GM23338 (cell line): ENCODE results near the gene AFAP1. TPM values are rescaled to one million over a fixed set of nuclear protein-coding genes. Genes with fewer than 3 reads are reported as not detected.

Source experiments
- ATAC-seq: fragments of 200-7000 bp; cut with Tn5 transposase; 3 replicates; pipeline ENCODE4 v1.9.1; 2020
- DNase-seq: peaks from one replicate; pipeline ENCODE4 v3.0.0-alpha.2; 2015; ENCODE audit warnings: low spot score
- H2AFZ ChIP-seq: fragments of 200-600 bp; sonication (generic); 2 replicates; pipeline ENCODE4 v1.8.0; 2016; ENCODE audit warnings: antibody characterized with exemption, mild to moderate bottlenecking, moderate library complexity
- H3F3A ChIP-seq: fragments of 200-600 bp; sonication (generic); replicated peaks from 2 replicates; pipeline ENCODE4 v1.8.0; 2017; ENCODE audit warnings: antibody characterized with exemption, mixed run types, low read depth
- H3K27ac ChIP-seq: fragments of 200-600 bp; sonication (generic); 2 replicates; pipeline ENCODE4 v1.6.1; 2016; ENCODE audit warnings: low read depth
- H3K27me3 ChIP-seq: fragments of 200-600 bp; sonication (generic); 2 replicates; pipeline ENCODE4 v1.8.0; 2016; ENCODE audit warnings: mild to moderate bottlenecking, mixed run types, moderate library complexity; ENCODE audit not compliant: insufficient read depth
- H3K36me3 ChIP-seq: fragments of 200-600 bp; sonication (generic); 2 replicates; pipeline ENCODE4 v1.8.0; 2016; ENCODE audit warnings: mild to moderate bottlenecking; ENCODE audit not compliant: insufficient read depth
- H3K4me1 ChIP-seq: fragments of 200-600 bp; sonication (generic); 2 replicates; pipeline ENCODE4 v1.8.0; 2016; ENCODE audit warnings: mild to moderate bottlenecking, moderate library complexity; ENCODE audit not compliant: insufficient read depth
- H3K4me2 ChIP-seq: fragments of 200-600 bp; sonication (generic); 2 replicates; pipeline ENCODE4 v1.7.1; 2017; ENCODE audit warnings: mixed run types
- H3K4me3 ChIP-seq: fragments of 200-600 bp; sonication (generic); 2 replicates; pipeline ENCODE4 v1.6.1; 2016; ENCODE audit warnings: mixed run types
- H3K79me2 ChIP-seq: fragments of 200-600 bp; sonication (generic); replicated peaks from 2 replicates; pipeline ENCODE4 v1.8.0; 2017; ENCODE audit warnings: mild to moderate bottlenecking; ENCODE audit not compliant: insufficient read depth
- H3K9me2 ChIP-seq: fragments of 200-600 bp; sonication (generic); 2 replicates; pipeline ENCODE4 v1.8.0; 2017; ENCODE audit not compliant: insufficient read depth
- H4K20me1 ChIP-seq: fragments of 200-600 bp; sonication (generic); replicated peaks from 2 replicates; pipeline ENCODE4 v1.8.0; 2017; ENCODE audit warnings: mild to moderate bottlenecking; ENCODE audit not compliant: insufficient read depth
- H3K27ac Mint-ChIP-seq: 2 replicates; pipeline ENCODE4 v1.8.0; 2020; ENCODE audit warnings: inconsistent platforms, mild to moderate bottlenecking, moderate library complexity, mixed read lengths
- H3K27me3 Mint-ChIP-seq: 3 replicates; pipeline ENCODE4 v1.8.0; 2022; ENCODE audit warnings: low read depth, mild to moderate bottlenecking, moderate library complexity, mixed read lengths, inconsistent platforms; ENCODE audit not compliant: insufficient read depth, poor library complexity
- H3K36me3 Mint-ChIP-seq: 3 replicates; pipeline ENCODE4 v1.8.0; 2021; ENCODE audit warnings: low read depth, mild to moderate bottlenecking, inconsistent platforms, moderate library complexity, mixed read lengths
- H3K4me1 Mint-ChIP-seq: 3 replicates; pipeline ENCODE4 v1.8.0; 2020; ENCODE audit warnings: mild to moderate bottlenecking, inconsistent platforms, mixed read lengths
- H3K4me3 Mint-ChIP-seq: 3 replicates; pipeline ENCODE4 v1.8.0; 2021; ENCODE audit warnings: moderate library complexity, mild to moderate bottlenecking, inconsistent platforms, mixed read lengths
- H3K9me3 Mint-ChIP-seq: 3 replicates; pipeline ENCODE4 v1.8.0; 2020; ENCODE audit warnings: moderate library complexity, mild to moderate bottlenecking, inconsistent platforms, mixed read lengths
- CREB1 ChIP-seq: fragments of 250-450 bp; sonication (Bioruptor Pico); IDR thresholded peaks from 2 replicates; pipeline ENCODE4 v1.5.0; 2020; ENCODE audit warnings: low read depth, mild to moderate bottlenecking, moderate library complexity
- EZH2 ChIP-seq: fragments of 200-600 bp; sonication (generic); IDR thresholded peaks from one replicate; pipeline ENCODE4 v1.8.0; 2017; ENCODE audit warnings: antibody characterized with exemption, mild to moderate bottlenecking, low read depth; ENCODE audit not compliant: unreplicated experiment
- EZH2phosphoT487 ChIP-seq: fragments of 200-600 bp; sonication (generic); IDR thresholded peaks from one replicate; pipeline ENCODE4 v1.8.1; 2018; ENCODE audit warnings: antibody characterized with exemption; ENCODE audit not compliant: unreplicated experiment
- JUNB ChIP-seq: IDR thresholded peaks from one replicate; pipeline ENCODE4 v1.6.1; 2016; ENCODE audit warnings: antibody characterized with exemption; ENCODE audit not compliant: unreplicated experiment
- NANOG ChIP-seq: IDR thresholded peaks from 2 replicates; pipeline ENCODE4 v1.6.1; 2016; ENCODE audit warnings: antibody characterized with exemption, borderline replicate concordance
- POLR2AphosphoS5 ChIP-seq: IDR thresholded peaks from 2 replicates; pipeline ENCODE4 v1.6.1; 2016; ENCODE audit warnings: antibody characterized with exemption, low read depth
- STAT1 ChIP-seq: IDR thresholded peaks from one replicate; pipeline ENCODE4 v1.6.1; 2016; ENCODE audit warnings: antibody characterized with exemption; ENCODE audit not compliant: unreplicated experiment
- ZNF114 ChIP-seq: fragments of 250-450 bp; sonication (Bioruptor Pico); IDR thresholded peaks from 2 replicates; pipeline ENCODE4 v1.5.0; 2020; ENCODE audit warnings: mild to moderate bottlenecking, moderate library complexity
- ZNF331 ChIP-seq: fragments of 250-450 bp; sonication (Bioruptor Pico); IDR thresholded peaks from 2 replicates; pipeline ENCODE4 v1.5.0; 2020; ENCODE audit warnings: low read depth, mild to moderate bottlenecking, moderate library complexity
- polyA plus RNA-seq: library from polyadenylated mRNA; unstranded; fragments of >200 nt; fragmentation: Nextera tagmentation; extraction: Ambion mirVana; gene quantifications from 2 replicates; pipeline ENCODE4 v1.2.1, GENCODE V29; 2016
- total RNA-seq: library from RNA; depleted of rRNA; stranded (reverse); fragments of >200 nt; shearing (Covaris generic); gene quantifications from 2 replicates; pipeline ENCODE4 v1.2.3, GENCODE V29; 2014
- TF ChIP-seq, protein P1 (sequence below), 2 experiments: fragments of 200-600 bp in 1 of 2; sonication (generic) in 1 of 2; conservative IDR thresholded peaks; 2 replicates each; pipeline versions ENCODE4 v1.5.1 to v1.6.1; 2016 to 2017; ENCODE audit warnings: antibody characterized with exemption in 2 of 2, low read depth in 2 of 2, mild to moderate bottlenecking in 2 of 2, moderate library complexity in 1 of 2
- TF ChIP-seq, protein P2 (sequence below): IDR thresholded peaks from 2 replicates; pipeline ENCODE4 v1.6.1; 2016; ENCODE audit warnings: antibody characterized with exemption
- TF ChIP-seq, protein P3 (sequence below): IDR thresholded peaks from one replicate; pipeline ENCODE4 v1.6.1; 2018; ENCODE audit warnings: antibody characterized with exemption; ENCODE audit not compliant: unreplicated experiment
- TF ChIP-seq, protein P4 (sequence below): fragments of 250-450 bp; sonication (Bioruptor Pico); IDR thresholded peaks from 2 replicates; pipeline ENCODE4 v1.5.0; 2020; ENCODE audit warnings: mild to moderate bottlenecking, moderate library complexity

Gene AFAP1
- total and polyA plus RNA-seq, 2 experiments from 2014 or later, result 6.5 to 21.5 TPM

DNA sequence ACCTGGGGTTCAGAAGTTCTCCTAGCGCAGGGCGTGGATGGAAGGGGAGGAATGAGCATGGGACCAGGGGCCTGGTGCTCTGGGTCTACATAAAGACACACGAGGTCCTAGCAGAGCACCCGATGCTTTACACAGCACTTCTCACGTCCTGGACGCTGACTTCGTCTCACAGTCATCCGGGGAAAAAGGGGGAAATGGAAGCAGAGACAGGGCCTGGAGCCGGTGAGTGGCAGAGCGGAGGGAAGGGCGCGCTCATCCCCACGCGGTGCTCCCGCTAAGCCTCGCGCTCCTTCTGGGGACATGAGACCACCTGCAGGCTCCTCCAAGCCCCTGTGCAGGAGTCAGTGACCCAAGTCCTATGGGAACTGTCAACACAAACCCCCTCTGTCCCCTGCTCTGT, 157.7 kb downstream of the AFAP1 start:
- ATAC-seq, result no peak
- no peaks in the 10 kb centered on the region for H3K79me2 ChIP-seq

DNA sequence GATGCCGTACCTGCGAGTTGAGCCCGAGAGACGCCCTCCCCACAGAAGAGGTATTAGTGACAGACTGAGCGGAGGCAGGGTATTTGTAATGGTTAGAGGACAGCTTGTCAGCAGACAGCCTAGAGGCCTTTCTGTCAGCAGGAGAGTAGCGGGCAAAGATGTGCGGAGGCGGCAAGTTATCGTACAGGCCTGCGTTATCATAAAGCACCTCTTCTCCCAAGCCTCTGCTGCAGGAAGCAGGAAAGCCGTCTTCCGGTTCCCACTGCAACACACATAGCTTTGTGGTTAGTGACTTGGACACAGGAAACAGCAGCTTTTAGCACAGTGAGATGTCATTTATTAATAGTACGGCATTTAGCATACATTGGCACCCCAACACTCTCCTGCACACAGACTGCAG, 158.3 kb downstream of the AFAP1 start:
- Histone ChIP-seq H3K79me2 (no peaks in the 10 kb centered on the region), H2AFZ (no peak overlapping the region)
- H3K27ac Mint-ChIP-seq, result no peak overlapping the region

More for the DNA sequence above, 157.7 kb downstream of the AFAP1 start:
- peaks cover 11% of the 10 kb centered on the region for H3K36me3 Mint-ChIP-seq
- no peaks in the 10 kb centered on the region for H3K9me3 Mint-ChIP-seq
- no peak for DNase-seq
- no peaks in the 10 kb centered on the region for H3K9me2 ChIP-seq
- no peak overlapping the region for H3K27ac ChIP-seq
- no peaks in the 10 kb centered on the region; the same call in 1 of the 2 replicates for H4K20me1 ChIP-seq
- TF ChIP-seq EZH2phosphoT487 (no peak), CREB1 (CRISPR knock-in tag) (no peak), POLR2AphosphoS5 (no peak), ZNF331 (CRISPR knock-in tag) (no peak), EZH2 (no peak), NANOG (no peak), JUNB (no peak), STAT1 (no peak), ZNF114 (no peak)
- TF ChIP-seq, protein P1, sequence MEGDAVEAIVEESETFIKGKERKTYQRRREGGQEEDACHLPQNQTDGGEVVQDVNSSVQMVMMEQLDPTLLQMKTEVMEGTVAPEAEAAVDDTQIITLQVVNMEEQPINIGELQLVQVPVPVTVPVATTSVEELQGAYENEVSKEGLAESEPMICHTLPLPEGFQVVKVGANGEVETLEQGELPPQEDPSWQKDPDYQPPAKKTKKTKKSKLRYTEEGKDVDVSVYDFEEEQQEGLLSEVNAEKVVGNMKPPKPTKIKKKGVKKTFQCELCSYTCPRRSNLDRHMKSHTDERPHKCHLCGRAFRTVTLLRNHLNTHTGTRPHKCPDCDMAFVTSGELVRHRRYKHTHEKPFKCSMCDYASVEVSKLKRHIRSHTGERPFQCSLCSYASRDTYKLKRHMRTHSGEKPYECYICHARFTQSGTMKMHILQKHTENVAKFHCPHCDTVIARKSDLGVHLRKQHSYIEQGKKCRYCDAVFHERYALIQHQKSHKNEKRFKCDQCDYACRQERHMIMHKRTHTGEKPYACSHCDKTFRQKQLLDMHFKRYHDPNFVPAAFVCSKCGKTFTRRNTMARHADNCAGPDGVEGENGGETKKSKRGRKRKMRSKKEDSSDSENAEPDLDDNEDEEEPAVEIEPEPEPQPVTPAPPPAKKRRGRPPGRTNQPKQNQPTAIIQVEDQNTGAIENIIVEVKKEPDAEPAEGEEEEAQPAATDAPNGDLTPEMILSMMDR (conservative IDR thresholded peaks at IDR 0.05; ENCODE audit: low read depth in 2 of 2), result no peak
- TF ChIP-seq, protein P2, sequence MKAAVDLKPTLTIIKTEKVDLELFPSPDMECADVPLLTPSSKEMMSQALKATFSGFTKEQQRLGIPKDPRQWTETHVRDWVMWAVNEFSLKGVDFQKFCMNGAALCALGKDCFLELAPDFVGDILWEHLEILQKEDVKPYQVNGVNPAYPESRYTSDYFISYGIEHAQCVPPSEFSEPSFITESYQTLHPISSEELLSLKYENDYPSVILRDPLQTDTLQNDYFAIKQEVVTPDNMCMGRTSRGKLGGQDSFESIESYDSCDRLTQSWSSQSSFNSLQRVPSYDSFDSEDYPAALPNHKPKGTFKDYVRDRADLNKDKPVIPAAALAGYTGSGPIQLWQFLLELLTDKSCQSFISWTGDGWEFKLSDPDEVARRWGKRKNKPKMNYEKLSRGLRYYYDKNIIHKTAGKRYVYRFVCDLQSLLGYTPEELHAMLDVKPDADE, result no peak
- H3K27me3 ChIP-seq, result no peaks in the 10 kb centered on the region
- H3K4me2 ChIP-seq, result no peak overlapping the region
- peaks cover 7% of the 10 kb centered on the region for H3K36me3 ChIP-seq
- H3K27me3 Mint-ChIP-seq, result peaks cover 4% of the 10 kb centered on the region
- no peak overlapping the region for H3K27ac Mint-ChIP-seq
- H3K4me3 Mint-ChIP-seq, result no peak overlapping the region
- no peaks in the 10 kb centered on the region for H3F3A ChIP-seq
- H3K4me3 ChIP-seq, result no peak overlapping the region
- H2AFZ ChIP-seq, result no peak overlapping the region
- H3K4me1 Mint-ChIP-seq, result peaks cover 3% of the 10 kb centered on the region; the same call in 1 of the 3 replicates
- no peaks in the 10 kb centered on the region for H3K4me1 ChIP-seq

More for the DNA sequence above, 158.3 kb downstream of the AFAP1 start:
- TF ChIP-seq, protein P3, sequence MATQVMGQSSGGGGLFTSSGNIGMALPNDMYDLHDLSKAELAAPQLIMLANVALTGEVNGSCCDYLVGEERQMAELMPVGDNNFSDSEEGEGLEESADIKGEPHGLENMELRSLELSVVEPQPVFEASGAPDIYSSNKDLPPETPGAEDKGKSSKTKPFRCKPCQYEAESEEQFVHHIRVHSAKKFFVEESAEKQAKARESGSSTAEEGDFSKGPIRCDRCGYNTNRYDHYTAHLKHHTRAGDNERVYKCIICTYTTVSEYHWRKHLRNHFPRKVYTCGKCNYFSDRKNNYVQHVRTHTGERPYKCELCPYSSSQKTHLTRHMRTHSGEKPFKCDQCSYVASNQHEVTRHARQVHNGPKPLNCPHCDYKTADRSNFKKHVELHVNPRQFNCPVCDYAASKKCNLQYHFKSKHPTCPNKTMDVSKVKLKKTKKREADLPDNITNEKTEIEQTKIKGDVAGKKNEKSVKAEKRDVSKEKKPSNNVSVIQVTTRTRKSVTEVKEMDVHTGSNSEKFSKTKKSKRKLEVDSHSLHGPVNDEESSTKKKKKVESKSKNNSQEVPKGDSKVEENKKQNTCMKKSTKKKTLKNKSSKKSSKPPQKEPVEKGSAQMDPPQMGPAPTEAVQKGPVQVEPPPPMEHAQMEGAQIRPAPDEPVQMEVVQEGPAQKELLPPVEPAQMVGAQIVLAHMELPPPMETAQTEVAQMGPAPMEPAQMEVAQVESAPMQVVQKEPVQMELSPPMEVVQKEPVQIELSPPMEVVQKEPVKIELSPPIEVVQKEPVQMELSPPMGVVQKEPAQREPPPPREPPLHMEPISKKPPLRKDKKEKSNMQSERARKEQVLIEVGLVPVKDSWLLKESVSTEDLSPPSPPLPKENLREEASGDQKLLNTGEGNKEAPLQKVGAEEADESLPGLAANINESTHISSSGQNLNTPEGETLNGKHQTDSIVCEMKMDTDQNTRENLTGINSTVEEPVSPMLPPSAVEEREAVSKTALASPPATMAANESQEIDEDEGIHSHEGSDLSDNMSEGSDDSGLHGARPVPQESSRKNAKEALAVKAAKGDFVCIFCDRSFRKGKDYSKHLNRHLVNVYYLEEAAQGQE, result no peak
- TF ChIP-seq, protein P4, sequence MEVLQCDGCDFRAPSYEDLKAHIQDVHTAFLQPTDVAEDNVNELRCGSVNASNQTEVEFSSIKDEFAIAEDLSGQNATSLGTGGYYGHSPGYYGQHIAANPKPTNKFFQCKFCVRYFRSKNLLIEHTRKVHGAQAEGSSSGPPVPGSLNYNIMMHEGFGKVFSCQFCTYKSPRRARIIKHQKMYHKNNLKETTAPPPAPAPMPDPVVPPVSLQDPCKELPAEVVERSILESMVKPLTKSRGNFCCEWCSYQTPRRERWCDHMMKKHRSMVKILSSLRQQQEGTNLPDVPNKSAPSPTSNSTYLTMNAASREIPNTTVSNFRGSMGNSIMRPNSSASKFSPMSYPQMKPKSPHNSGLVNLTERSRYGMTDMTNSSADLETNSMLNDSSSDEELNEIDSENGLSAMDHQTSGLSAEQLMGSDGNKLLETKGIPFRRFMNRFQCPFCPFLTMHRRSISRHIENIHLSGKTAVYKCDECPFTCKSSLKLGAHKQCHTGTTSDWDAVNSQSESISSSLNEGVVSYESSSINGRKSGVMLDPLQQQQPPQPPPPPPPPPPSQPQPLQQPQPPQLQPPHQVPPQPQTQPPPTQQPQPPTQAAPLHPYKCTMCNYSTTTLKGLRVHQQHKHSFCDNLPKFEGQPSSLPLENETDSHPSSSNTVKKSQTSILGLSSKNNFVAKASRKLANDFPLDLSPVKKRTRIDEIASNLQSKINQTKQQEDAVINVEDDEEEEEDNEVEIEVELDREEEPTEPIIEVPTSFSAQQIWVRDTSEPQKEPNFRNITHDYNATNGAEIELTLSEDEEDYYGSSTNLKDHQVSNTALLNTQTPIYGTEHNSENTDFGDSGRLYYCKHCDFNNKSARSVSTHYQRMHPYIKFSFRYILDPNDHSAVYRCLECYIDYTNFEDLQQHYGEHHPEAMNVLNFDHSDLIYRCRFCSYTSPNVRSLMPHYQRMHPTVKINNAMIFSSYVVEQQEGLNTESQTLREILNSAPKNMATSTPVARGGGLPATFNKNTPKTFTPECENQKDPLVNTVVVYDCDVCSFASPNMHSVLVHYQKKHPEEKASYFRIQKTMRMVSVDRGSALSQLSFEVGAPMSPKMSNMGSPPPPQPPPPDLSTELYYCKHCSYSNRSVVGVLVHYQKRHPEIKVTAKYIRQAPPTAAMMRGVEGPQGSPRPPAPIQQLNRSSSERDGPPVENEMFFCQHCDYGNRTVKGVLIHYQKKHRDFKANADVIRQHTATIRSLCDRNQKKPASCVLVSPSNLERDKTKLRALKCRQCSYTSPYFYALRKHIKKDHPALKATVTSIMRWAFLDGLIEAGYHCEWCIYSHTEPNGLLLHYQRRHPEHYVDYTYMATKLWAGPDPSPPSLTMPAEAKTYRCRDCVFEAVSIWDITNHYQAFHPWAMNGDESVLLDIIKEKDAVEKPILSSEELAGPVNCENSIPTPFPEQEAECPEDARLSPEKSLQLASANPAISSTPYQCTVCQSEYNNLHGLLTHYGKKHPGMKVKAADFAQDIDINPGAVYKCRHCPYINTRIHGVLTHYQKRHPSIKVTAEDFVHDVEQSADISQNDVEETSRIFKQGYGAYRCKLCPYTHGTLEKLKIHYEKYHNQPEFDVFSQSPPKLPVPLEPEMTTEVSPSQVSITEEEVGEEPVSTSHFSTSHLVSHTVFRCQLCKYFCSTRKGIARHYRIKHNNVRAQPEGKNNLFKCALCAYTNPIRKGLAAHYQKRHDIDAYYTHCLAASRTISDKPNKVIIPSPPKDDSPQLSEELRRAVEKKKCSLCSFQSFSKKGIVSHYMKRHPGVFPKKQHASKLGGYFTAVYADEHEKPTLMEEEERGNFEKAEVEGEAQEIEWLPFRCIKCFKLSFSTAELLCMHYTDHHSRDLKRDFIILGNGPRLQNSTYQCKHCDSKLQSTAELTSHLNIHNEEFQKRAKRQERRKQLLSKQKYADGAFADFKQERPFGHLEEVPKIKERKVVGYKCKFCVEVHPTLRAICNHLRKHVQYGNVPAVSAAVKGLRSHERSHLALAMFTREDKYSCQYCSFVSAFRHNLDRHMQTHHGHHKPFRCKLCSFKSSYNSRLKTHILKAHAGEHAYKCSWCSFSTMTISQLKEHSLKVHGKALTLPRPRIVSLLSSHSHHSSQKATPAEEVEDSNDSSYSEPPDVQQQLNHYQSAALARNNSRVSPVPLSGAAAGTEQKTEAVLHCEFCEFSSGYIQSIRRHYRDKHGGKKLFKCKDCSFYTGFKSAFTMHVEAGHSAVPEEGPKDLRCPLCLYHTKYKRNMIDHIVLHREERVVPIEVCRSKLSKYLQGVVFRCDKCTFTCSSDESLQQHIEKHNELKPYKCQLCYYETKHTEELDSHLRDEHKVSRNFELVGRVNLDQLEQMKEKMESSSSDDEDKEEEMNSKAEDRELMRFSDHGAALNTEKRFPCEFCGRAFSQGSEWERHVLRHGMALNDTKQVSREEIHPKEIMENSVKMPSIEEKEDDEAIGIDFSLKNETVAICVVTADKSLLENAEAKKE, result no peak
- Mint-ChIP-seq H3K27me3 (peaks cover 7% of the 10 kb centered on the region), H3K4me3 (no peak overlapping the region), H3K4me1 (peaks cover 3% of the 10 kb centered on the region; the same call in 1 of the 3 replicates), H3K36me3 (peaks cover 11% of the 10 kb centered on the region), H3K9me3 (no peaks in the 10 kb centered on the region)
- Histone ChIP-seq H3K4me1 (no peaks in the 10 kb centered on the region), H3K4me3 (no peak overlapping the region), H3K36me3 (peaks cover 7% of the 10 kb centered on the region), H4K20me1 (no peaks in the 10 kb centered on the region; the same call in 1 of the 2 replicates), H3K9me2 (no peaks in the 10 kb centered on the region), H3K27me3 (no peaks in the 10 kb centered on the region), H3F3A (no peaks in the 10 kb centered on the region), H3K27ac (no peak overlapping the region), H3K4me2 (no peak overlapping the region)
- no peak for DNase-seq
- no peak for ATAC-seq
